ENCODE results near the gene SLC25A14. TPM values are rescaled to one million over a fixed set of nuclear protein-coding genes. Genes with fewer than 3 reads are reported as not detected.

SLC25A14 gene
- total RNA-seq, 4 donors from 2014 or later = 2.9 to 7.0 (median 5.1) TPM

DNA sequence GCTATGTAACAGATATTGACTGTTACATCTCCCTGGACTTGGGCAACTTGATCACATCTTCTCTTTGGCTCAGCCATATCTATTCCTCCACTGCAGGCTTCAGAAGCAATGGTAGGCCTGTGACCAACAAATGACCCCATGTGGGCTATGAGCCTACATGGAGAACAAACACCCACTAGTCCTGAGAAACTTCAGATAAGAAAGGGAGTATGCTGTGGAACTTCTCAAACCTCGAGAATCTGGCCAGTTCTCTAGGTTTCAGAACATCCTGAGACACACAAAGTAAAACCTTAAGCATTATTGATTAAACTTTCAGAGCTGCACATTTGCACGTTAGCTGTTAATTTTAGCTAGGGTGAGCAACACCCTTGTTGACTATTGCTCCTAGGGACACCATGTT is 78.3 kb downstream of the SLC25A14 start:
- H3K36me3 ChIP-seq = no peaks in the 10 kb centered on the region
- ATAC-seq (no peak), DNase-seq (no peak)
- H3K4me1 ChIP-seq = no peaks in the 10 kb centered on the region
- H3K4me3 ChIP-seq = no peak overlapping the region
- intact Hi-C loops (cut with DNase I; ENCODE audit: low total_unique reads) = no loop called here
- in situ Hi-C loops (cut with MboI; ENCODE audit: low sequenced_read_pairs in 4 of 4) = no loop called here
- TF ChIP-seq, protein P1, sequence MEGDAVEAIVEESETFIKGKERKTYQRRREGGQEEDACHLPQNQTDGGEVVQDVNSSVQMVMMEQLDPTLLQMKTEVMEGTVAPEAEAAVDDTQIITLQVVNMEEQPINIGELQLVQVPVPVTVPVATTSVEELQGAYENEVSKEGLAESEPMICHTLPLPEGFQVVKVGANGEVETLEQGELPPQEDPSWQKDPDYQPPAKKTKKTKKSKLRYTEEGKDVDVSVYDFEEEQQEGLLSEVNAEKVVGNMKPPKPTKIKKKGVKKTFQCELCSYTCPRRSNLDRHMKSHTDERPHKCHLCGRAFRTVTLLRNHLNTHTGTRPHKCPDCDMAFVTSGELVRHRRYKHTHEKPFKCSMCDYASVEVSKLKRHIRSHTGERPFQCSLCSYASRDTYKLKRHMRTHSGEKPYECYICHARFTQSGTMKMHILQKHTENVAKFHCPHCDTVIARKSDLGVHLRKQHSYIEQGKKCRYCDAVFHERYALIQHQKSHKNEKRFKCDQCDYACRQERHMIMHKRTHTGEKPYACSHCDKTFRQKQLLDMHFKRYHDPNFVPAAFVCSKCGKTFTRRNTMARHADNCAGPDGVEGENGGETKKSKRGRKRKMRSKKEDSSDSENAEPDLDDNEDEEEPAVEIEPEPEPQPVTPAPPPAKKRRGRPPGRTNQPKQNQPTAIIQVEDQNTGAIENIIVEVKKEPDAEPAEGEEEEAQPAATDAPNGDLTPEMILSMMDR (IDR thresholded peaks at IDR 0.05 in 4 of 5, conservative IDR thresholded peaks at IDR 0.05 in 1 of 5) = no peak
- no peak for TF ChIP-seq POLR2A (IDR thresholded peaks at IDR 0.05)
- no peak overlapping the region for H3K27ac ChIP-seq
- no peaks in the 10 kb centered on the region for H3K27me3 ChIP-seq
- no peaks in the 10 kb centered on the region for H3K9me3 ChIP-seq

DNA sequence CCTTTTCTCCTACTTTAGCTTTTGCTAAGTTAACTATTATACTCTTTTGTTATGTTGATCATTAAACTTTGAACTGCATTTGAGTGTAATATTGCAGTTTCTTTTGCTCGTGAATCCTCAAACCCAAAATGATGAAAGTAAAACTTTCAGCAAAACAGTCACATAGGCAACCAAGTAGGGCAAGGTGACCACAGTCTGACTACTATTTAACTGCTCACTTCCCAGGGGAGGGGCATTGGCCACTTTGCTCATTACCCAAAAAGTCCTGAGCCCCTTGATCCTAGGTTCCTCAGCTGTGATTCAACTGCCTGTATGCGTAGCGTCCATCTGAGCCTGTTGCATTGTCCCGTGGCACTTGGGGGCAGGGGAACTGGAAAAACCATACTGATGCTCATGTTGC is 79.0 kb downstream of the SLC25A14 start:
- TF ChIP-seq POLR2A (IDR thresholded peaks at IDR 0.05) = no peak
- TF ChIP-seq, protein P1 (IDR thresholded peaks at IDR 0.05 in 4 of 5, conservative IDR thresholded peaks at IDR 0.05 in 1 of 5) = no peak
- H3K27ac ChIP-seq = no peak overlapping the region
- DNase-seq (no peak), ATAC-seq (no peak)
- in situ Hi-C loops (cut with MboI; ENCODE audit: low sequenced_read_pairs in 4 of 4) = no loop called here
- H3K9me3 ChIP-seq = no peaks in the 10 kb centered on the region
- H3K27me3 ChIP-seq = no peaks in the 10 kb centered on the region
- no peaks in the 10 kb centered on the region for H3K36me3 ChIP-seq
- H3K4me1 ChIP-seq = no peaks in the 10 kb centered on the region
- intact Hi-C loops (cut with DNase I; ENCODE audit: low total_unique reads) = no loop called here
- no peak overlapping the region for H3K4me3 ChIP-seq

DNA sequence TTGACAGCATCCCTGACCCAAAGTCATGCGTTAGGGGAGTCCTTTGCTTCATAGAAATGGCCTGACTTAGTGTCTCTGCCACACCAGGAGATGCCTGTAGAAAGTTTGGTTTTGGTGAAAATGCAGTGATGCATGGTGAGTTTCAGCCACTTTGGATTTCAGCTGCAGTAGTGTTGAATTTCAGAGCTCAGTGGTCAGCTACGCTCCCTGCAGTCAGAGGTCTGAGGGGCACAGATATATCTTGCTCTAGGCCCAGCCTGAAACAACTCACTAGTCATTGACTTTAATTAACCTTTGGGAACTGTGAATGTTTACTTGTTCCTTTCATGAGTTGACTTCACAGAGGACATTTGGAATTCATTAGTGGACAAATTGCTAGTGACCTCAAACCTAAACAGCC is 79.5 kb downstream of the SLC25A14 start:
- intact Hi-C loops (cut with DNase I; ENCODE audit: low total_unique reads) (no loop called here), in situ Hi-C loops (cut with MboI; ENCODE audit: low sequenced_read_pairs in 4 of 4) (no loop called here)
- Histone ChIP-seq H3K4me1 (no peaks in the 10 kb centered on the region), H3K9me3 (no peaks in the 10 kb centered on the region), H3K4me3 (no peak overlapping the region), H3K27me3 (no peaks in the 10 kb centered on the region), H3K27ac (no peak overlapping the region), H3K36me3 (no peaks in the 10 kb centered on the region)
- ATAC-seq = no peak
- DNase-seq = no peak
- TF ChIP-seq POLR2A (IDR thresholded peaks at IDR 0.05) = no peak
- TF ChIP-seq, protein P1 (IDR thresholded peaks at IDR 0.05 in 4 of 5, conservative IDR thresholded peaks at IDR 0.05 in 1 of 5) = no peak

Other genes with a start within 250 kb of the SLC25A14 start
- 1 to 10 TPM in 3 of 4 donors, under 1 TPM in 1; 0.70 to 2.3 (median 1.4) TPM for gene ELF4, start 229.4 kb upstream of the SLC25A14 start, total RNA-seq
- gene AIFM1, start 174.1 kb upstream of the SLC25A14 start, total RNA-seq = 10 to 100 TPM; 18.9 to 50.1 (median 30.0) TPM
- not detected for gene RAB33A, start 168.0 kb upstream of the SLC25A14 start, total RNA-seq
- gene ZNF280C, start 71.0 kb upstream of the SLC25A14 start, total RNA-seq = 1 to 10 TPM; 1.5 to 3.8 (median 3.3) TPM
- gene GPR119, start 45.8 kb downstream of the SLC25A14 start, total RNA-seq = not detected
- 10 to 100 TPM in 1 of 4 donors, 1 to 10 TPM in 3; 5.9 to 12.4 (median 9.1) TPM for gene RBMX2, start 62.1 kb downstream of the SLC25A14 start, total RNA-seq